Keratinocyte (primary cell): ENCODE data around the gene ABCG1. TPM values are rescaled to one million over a fixed set of nuclear protein-coding genes. Genes with fewer than 3 reads are reported as not detected.

ENCODE experiments used
- DNase-seq: peaks from one replicate; pipeline ENCODE4 v3.0.0-alpha.2; 2011; ENCODE audit warnings: low read depth, missing footprints, low spot score
- FAIRE-seq: peaks from 2 replicates; lab custom pipeline; 2011; peaks lifted over from hg19 to GRCh38; lab: Jason Lieb, UNC
- H2AFZ ChIP-seq: 2 replicates; pipeline ENCODE4 v1.6.0; 2012; ENCODE audit warnings: low read length, control low read depth, inconsistent platforms; ENCODE audit not compliant: control insufficient read depth
- H3K27ac ChIP-seq: 2 replicates; pipeline ENCODE4 v1.5.1; 2011; ENCODE audit warnings: low read length; ENCODE audit not compliant: control insufficient read depth, insufficient read depth
- H3K27me3 ChIP-seq: 3 replicates; pipeline ENCODE4 v1.6.0; 2011; ENCODE audit warnings: low read length; ENCODE audit not compliant: control insufficient read depth, insufficient read depth; ENCODE audit errors: extremely low read depth
- H3K36me3 ChIP-seq, 2 experiments: 2 replicates in 1 of 2; 3 replicates in 1 of 2; pipeline ENCODE4 v1.5.1; 2011; ENCODE audit warnings: low read length in 2 of 2, mild to moderate bottlenecking in 1 of 2; ENCODE audit not compliant: control insufficient read depth in 2 of 2, insufficient read depth in 2 of 2; ENCODE audit errors: extremely low read depth in 1 of 2
- H3K4me1 ChIP-seq: 3 replicates; pipeline ENCODE4 v1.5.1; 2011; ENCODE audit warnings: low read length; ENCODE audit not compliant: control insufficient read depth, insufficient read depth; ENCODE audit errors: extremely low read depth
- H3K4me2 ChIP-seq: 3 replicates; pipeline ENCODE4 v1.6.0; 2011; ENCODE audit warnings: low read depth, low read length; ENCODE audit not compliant: control insufficient read depth, insufficient read depth; ENCODE audit errors: extremely low read depth
- H3K4me3 ChIP-seq, 3 experiments: fragments of 200-600 bp in 1 of 3; sonication (generic) in 1 of 3; 2 replicates in 2 of 3; 3 replicates in 1 of 3; pipeline ENCODE4 v1.5.1; 2011 to 2016; ENCODE audit warnings: low read length in 3 of 3, mild to moderate bottlenecking in 3 of 3, control low read depth in 2 of 3, inconsistent platforms in 1 of 3, low read depth in 1 of 3, mixed read lengths in 1 of 3, mixed run types in 1 of 3, moderate library complexity in 1 of 3; ENCODE audit not compliant: control insufficient read depth in 2 of 3, insufficient read depth in 2 of 3; ENCODE audit errors: extremely low read depth in 1 of 3
- H3K79me2 ChIP-seq: 2 replicates; pipeline ENCODE4 v1.6.0; 2012; ENCODE audit warnings: low read length; ENCODE audit not compliant: control insufficient read depth, insufficient read depth
- H3K9ac ChIP-seq: 3 replicates; pipeline ENCODE4 v1.6.0; 2011; ENCODE audit warnings: low read length; ENCODE audit not compliant: control insufficient read depth, insufficient read depth; ENCODE audit errors: extremely low read depth
- H3K9me1 ChIP-seq: 3 replicates; pipeline ENCODE4 v1.6.0; 2011; ENCODE audit warnings: low read length; ENCODE audit not compliant: control insufficient read depth, insufficient read depth; ENCODE audit errors: extremely low read depth
- H3K9me3 ChIP-seq: 2 replicates; pipeline ENCODE4 v1.5.1; 2012; ENCODE audit warnings: low read depth, low read length; ENCODE audit not compliant: control insufficient read depth
- H4K20me1 ChIP-seq: 3 replicates; pipeline ENCODE4 v1.6.0; 2011; ENCODE audit warnings: low read length; ENCODE audit not compliant: control insufficient read depth, insufficient read depth; ENCODE audit errors: extremely low read depth
- CTCF ChIP-seq, 3 experiments: IDR thresholded peaks in 1 of 3; conservative IDR thresholded peaks in 1 of 3; optimal IDR thresholded peaks in 1 of 3; 2 replicates in 2 of 3; 3 replicates in 1 of 3; pipeline versions ENCODE3 to v1.5.1; 2011; ENCODE audit warnings: low read length in 3 of 3, mild to moderate bottlenecking in 3 of 3, moderate library complexity in 2 of 3, control low read depth in 1 of 3, inconsistent platforms in 1 of 3; ENCODE audit not compliant: insufficient read depth in 2 of 3; ENCODE audit errors: extremely low read depth in 1 of 3
- EZH2 ChIP-seq: IDR thresholded peaks from one replicate; pipeline ENCODE4 v1.6.1; 2012; ENCODE audit warnings: inconsistent platforms, mild to moderate bottlenecking, low read length, moderate library complexity
- dilution Hi-C: fragments of 300-500 bp; cut with MboI; formaldehyde crosslinking; loops from one replicate; pipeline ENCODE4 v1.7.0; 2020; ENCODE audit warnings: low sequenced_read_pairs; ENCODE audit not compliant: extremely low pct_ligation_motif_present
- polyA plus RNA-seq, 5 experiments: library from polyadenylated mRNA; depleted of rRNA in 3 of 5; stranded (reverse) in 3 of 5; stranded (forward) in 1 of 5; unstranded in 1 of 5; fragments of >200 nt; gene quantifications; 1 replicate in 1 of 5; 2 replicates in 3 of 5; 3 replicates in 1 of 5; pipeline versions ENCODE4 v1.2.1 to v1.2.3, GENCODE V29; 2011 to 2012; ENCODE audit warnings: missing spikeins in 2 of 5, low read depth in 1 of 5, low replicate concordance in 1 of 5

The ABCG1 gene
- polyA plus RNA-seq, 1 donor (not counting 4 experiments of a cell fraction or from before 2014, with no cell fraction given), result 3.3 TPM

GRCh38 chr21:42314616-42315295 lies 95.8 kb downstream of the ABCG1 start:
- Histone ChIP-seq H2AFZ (no peak overlapping the region), H3K79me2 (no peaks in the 10 kb centered on the region), H3K4me1 (peaks cover 2% of the 10 kb centered on the region), H3K27me3 (peaks cover 18% of the 10 kb centered on the region), H3K9ac (no peak overlapping the region), H3K4me3 (no peak overlapping the region), H3K9me3 (no peaks in the 10 kb centered on the region), H3K4me2 (no peak overlapping the region), H4K20me1 (no peaks in the 10 kb centered on the region), H3K36me3 (no peaks in the 10 kb centered on the region), H3K27ac (no peak overlapping the region), H3K9me1 (no peaks in the 10 kb centered on the region)
- FAIRE-seq, result no peak
- DNase-seq, result no peak
- dilution Hi-C loops, result no loop called here
- TF ChIP-seq EZH2 (no peak), CTCF (optimal IDR thresholded peaks at IDR 0.05 in 1 of 3, IDR thresholded peaks at IDR 0.05 in 1 of 3, conservative IDR thresholded peaks at IDR 0.05 in 1 of 3; ENCODE audit: extremely low read depth in 1 of 3, insufficient read depth in 2 of 3, low read length in 3 of 3) (no peak)

- Histone ChIP-seq H3K9me1 (no peaks in the 10 kb centered on the region), H2AFZ (no peak within 1 kb of the TSS), H3K9me3 (no peaks in the 10 kb centered on the region), H3K79me2 (no peaks in the 10 kb centered on the region), H3K36me3 (no peaks in the 10 kb centered on the region), H3K4me2 (no peak within 1 kb of the TSS), H3K27ac (no peak within 1 kb of the TSS), H3K27me3 (peaks cover 12% of the 10 kb centered on the region), H4K20me1 (no peaks in the 10 kb centered on the region), H3K4me1 (no peaks in the 10 kb centered on the region), H3K9ac (no peak within 1 kb of the TSS), H3K4me3 (no peak within 1 kb of the TSS)
- dilution Hi-C loops, result no loop called here
- no peak for DNase-seq
- no peak for FAIRE-seq
- TF ChIP-seq CTCF (optimal IDR thresholded peaks at IDR 0.05 in 1 of 3, IDR thresholded peaks at IDR 0.05 in 1 of 3, conservative IDR thresholded peaks at IDR 0.05 in 1 of 3; ENCODE audit: extremely low read depth in 1 of 3, insufficient read depth in 2 of 3, low read length in 3 of 3) (no peak), EZH2 (no peak)
Observed at GRCh38 chr21:42315296-42315891, 96.5 kb downstream of the ABCG1 start, which contains the start of gene TFF3. Gene TFF3, minus strand, starts transcription at chr21:42315409. Its CDS starts 35 bp downstream, at chr21:42315374.
